ENCODE data around the gene SCAF1. TPM values are rescaled to one million over a fixed set of nuclear protein-coding genes. Genes with fewer than 3 reads are reported as not detected.

The SCAF1 gene
- polyA plus RNA-seq, 2 of the 4 experiments (the other 2 are of a cell fraction), result 4.0 to 47.9 TPM

DNA sequence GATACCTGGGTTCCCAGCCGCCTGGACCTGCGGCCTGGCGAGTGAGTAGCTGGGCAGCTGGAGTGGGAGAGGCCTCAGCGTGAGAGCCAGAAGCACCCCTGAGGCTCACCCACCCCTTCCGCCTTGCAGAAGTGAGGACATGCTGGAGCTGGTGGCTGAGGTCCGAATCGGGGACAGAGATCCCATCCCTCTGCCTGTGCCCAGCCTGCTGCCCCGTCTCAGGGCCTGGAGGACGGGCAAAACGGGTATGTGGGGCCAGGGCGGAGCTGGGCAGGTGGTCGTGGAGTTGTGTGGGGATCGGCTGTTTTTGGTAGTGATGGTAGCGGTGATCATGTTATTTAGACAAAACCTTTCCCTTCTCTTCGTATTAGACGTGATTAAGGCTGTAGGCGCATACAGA is 4.6 kb downstream of the SCAF1 start:
- Histone ChIP-seq H3K4me3 (no peak overlapping the region), H3K27ac (no peak overlapping the region), H3K4me1 (peaks cover 17% of the 10 kb centered on the region), H3K4me2 (no peak overlapping the region), H3K9me3 (no peaks in the 10 kb centered on the region)
- ATAC-seq (no peak), FAIRE-seq (no peak), DNase-seq (ENCODE audit: low read depth in 1 of 2, low spot score in 1 of 2) (no peak)
- 93% methylated on average over 16 of the region's 17 CpGs for WGBS (ENCODE audit: missing lambda C conversion rate)
- TF ChIP-seq RAD21 (conservative IDR thresholded peaks at IDR 0.05 in 1 of 2, IDR thresholded peaks at IDR 0.05 in 1 of 2) (no peak), TP53 (CRISPR knock-in tag; IDR thresholded peaks at IDR 0.05) (no peak), NFE2L2 (conservative IDR thresholded peaks at IDR 0.05; ENCODE audit: low read length) (no peak), SMC3 (IDR thresholded peaks at IDR 0.05) (no peak), JUNB (IDR thresholded peaks at IDR 0.05) (no peak)
- TF ChIP-seq, protein P1, sequence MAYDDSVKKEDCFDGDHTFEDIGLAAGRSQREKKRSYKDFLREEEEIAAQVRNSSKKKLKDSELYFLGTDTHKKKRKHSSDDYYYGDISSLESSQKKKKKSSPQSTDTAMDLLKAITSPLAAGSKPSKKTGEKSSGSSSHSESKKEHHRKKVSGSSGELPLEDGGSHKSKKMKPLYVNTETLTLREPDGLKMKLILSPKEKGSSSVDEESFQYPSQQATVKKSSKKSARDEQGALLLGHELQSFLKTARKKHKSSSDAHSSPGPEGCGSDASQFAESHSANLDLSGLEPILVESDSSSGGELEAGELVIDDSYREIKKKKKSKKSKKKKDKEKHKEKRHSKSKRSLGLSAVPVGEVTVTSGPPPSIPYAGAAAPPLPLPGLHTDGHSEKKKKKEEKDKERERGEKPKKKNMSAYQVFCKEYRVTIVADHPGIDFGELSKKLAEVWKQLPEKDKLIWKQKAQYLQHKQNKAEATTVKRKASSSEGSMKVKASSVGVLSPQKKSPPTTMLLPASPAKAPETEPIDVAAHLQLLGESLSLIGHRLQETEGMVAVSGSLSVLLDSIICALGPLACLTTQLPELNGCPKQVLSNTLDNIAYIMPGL (CRISPR knock-in tag; IDR thresholded peaks at IDR 0.05; ENCODE audit: borderline replicate concordance), result no peak
- TF ChIP-seq, protein P2, sequence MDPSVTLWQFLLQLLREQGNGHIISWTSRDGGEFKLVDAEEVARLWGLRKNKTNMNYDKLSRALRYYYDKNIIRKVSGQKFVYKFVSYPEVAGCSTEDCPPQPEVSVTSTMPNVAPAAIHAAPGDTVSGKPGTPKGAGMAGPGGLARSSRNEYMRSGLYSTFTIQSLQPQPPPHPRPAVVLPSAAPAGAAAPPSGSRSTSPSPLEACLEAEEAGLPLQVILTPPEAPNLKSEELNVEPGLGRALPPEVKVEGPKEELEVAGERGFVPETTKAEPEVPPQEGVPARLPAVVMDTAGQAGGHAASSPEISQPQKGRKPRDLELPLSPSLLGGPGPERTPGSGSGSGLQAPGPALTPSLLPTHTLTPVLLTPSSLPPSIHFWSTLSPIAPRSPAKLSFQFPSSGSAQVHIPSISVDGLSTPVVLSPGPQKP (IDR thresholded peaks at IDR 0.05; ENCODE audit: low read depth, low read length), result no peak
- TF ChIP-seq, protein P3, sequence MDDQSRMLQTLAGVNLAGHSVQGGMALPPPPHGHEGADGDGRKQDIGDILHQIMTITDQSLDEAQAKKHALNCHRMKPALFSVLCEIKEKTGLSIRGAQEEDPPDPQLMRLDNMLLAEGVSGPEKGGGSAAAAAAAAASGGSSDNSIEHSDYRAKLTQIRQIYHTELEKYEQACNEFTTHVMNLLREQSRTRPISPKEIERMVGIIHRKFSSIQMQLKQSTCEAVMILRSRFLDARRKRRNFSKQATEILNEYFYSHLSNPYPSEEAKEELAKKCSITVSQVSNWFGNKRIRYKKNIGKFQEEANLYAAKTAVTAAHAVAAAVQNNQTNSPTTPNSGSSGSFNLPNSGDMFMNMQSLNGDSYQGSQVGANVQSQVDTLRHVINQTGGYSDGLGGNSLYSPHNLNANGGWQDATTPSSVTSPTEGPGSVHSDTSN (IDR thresholded peaks at IDR 0.05), result no peak
- ChIA-PET POLR2A (no interaction called here), CTCF (interaction anchor here (0.7 to 12.4 kb wide), 7 partner anchors 13 to 80 kb away, joined by 3 to 134 read pairs (median 10); partner anchors contain the start of genes BCL2L12, IRF3 and PRMT1)

DNA sequence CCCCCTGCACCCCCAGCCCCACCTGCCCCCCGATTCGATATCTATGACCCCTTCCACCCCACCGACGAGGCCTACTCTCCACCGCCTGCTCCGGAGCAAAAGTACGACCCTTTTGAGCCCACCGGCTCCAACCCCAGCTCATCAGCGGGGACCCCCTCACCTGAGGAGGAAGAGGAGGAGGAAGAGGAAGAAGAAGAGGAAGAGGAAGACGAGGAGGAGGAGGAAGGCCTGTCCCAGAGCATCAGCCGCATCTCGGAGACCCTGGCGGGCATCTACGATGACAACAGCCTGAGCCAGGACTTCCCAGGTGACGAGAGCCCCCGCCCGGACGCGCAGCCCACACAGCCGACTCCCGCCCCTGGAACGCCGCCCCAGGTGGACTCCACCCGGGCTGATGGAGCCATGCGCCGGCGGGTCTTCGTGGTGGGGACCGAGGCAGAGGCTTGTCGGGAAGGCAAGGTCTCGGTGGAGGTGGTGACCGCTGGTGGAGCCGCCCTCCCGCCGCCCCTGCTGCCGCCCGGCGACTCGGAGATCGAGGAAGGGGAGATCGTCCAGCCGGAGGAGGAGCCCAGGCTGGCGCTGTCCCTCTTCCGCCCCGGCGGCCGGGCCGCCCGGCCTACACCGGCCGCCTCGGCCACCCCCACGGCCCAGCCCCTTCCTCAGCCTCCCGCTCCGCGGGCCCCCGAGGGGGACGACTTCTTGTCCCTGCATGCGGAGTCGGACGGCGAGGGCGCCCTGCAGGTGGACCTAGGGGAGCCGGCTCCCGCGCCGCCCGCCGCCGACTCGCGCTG is 9.2 kb downstream of the SCAF1 start:
- H3K27ac ChIP-seq, result no peak overlapping the region
- no peak overlapping the region for H3K4me2 ChIP-seq
- POLR2A ChIA-PET, result no interaction called here
- ATAC-seq, result no peak
- H3K4me3 ChIP-seq, result no peak overlapping the region
- TF ChIP-seq EP300 (IDR thresholded peaks at IDR 0.05), result no peak
- TF ChIP-seq MAZ (IDR thresholded peaks at IDR 0.05; ENCODE audit: borderline replicate concordance, low read depth, low read length), result no peak
- no peak for TF ChIP-seq FOSB (CRISPR knock-in tag; IDR thresholded peaks at IDR 0.05)
- no peaks in the 10 kb centered on the region for H3K9me3 ChIP-seq
- WGBS (ENCODE audit: missing lambda C conversion rate), result 97% methylated on average over 57 of the region's 72 CpGs
- no peaks in the 10 kb centered on the region for H3K4me1 ChIP-seq
- no peak for FAIRE-seq
- no peak for DNase-seq (ENCODE audit: low read depth in 1 of 2, low spot score in 1 of 2)
- CTCF ChIA-PET, result interaction anchor here (1.5 kb wide), 1 partner anchor 20 kb away, joined by 4 read pairs; no protein-coding TSS in a partner anchor

DNA sequence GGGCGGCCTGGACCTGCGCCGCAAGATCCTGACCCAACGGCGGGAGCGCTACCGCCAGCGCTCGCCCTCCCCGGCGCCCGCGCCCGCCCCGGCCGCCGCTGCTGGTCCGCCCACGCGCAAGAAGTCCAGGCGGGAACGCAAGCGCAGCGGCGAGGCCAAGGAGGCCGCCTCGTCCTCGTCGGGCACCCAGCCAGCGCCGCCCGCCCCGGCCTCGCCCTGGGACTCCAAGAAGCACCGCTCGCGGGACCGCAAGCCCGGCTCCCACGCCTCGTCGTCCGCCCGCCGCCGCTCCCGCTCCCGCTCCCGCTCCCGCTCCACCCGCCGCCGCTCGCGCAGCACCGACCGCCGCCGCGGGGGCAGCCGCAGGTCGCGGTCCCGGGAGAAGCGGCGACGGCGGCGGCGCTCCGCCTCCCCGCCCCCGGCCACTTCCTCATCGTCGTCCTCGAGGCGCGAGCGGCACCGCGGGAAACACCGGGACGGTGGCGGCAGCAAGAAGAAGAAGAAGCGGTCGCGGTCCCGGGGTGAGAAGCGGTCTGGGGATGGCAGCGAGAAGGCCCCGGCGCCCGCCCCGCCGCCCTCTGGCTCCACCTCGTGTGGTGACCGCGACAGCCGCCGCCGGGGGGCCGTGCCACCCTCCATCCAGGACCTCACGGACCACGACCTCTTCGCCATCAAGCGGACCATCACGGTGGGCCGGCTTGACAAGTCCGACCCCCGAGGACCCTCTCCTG is 10.0 kb downstream of the SCAF1 start:
- POLR2A ChIA-PET, result no interaction called here
- no peak for ATAC-seq
- no peaks in the 10 kb centered on the region for H3K4me1 ChIP-seq
- H3K4me3 ChIP-seq, result no peak overlapping the region
- H3K27ac ChIP-seq, result no peak overlapping the region
- CTCF ChIA-PET, result interaction anchor here (21.2 kb wide), 1 partner anchor 23 kb away, joined by 326 read pairs; the partner anchor contains the start of gene PRMT1
- FAIRE-seq, result no peak
- DNase-seq (ENCODE audit: low read depth in 1 of 2, low spot score in 1 of 2), result no peak
- no peak overlapping the region for H3K4me2 ChIP-seq
- 97% methylated on average over 109 of the region's 110 CpGs for WGBS (ENCODE audit: missing lambda C conversion rate)
- no peaks in the 10 kb centered on the region for H3K9me3 ChIP-seq
- no peak for TF ChIP-seq ZNF302 (CRISPR knock-in tag; IDR thresholded peaks at IDR 0.05)
- TF ChIP-seq, protein P4, sequence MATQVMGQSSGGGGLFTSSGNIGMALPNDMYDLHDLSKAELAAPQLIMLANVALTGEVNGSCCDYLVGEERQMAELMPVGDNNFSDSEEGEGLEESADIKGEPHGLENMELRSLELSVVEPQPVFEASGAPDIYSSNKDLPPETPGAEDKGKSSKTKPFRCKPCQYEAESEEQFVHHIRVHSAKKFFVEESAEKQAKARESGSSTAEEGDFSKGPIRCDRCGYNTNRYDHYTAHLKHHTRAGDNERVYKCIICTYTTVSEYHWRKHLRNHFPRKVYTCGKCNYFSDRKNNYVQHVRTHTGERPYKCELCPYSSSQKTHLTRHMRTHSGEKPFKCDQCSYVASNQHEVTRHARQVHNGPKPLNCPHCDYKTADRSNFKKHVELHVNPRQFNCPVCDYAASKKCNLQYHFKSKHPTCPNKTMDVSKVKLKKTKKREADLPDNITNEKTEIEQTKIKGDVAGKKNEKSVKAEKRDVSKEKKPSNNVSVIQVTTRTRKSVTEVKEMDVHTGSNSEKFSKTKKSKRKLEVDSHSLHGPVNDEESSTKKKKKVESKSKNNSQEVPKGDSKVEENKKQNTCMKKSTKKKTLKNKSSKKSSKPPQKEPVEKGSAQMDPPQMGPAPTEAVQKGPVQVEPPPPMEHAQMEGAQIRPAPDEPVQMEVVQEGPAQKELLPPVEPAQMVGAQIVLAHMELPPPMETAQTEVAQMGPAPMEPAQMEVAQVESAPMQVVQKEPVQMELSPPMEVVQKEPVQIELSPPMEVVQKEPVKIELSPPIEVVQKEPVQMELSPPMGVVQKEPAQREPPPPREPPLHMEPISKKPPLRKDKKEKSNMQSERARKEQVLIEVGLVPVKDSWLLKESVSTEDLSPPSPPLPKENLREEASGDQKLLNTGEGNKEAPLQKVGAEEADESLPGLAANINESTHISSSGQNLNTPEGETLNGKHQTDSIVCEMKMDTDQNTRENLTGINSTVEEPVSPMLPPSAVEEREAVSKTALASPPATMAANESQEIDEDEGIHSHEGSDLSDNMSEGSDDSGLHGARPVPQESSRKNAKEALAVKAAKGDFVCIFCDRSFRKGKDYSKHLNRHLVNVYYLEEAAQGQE (IDR thresholded peaks at IDR 0.05), result no peak
- no peak for TF ChIP-seq JUNB (IDR thresholded peaks at IDR 0.05)
- no peak for TF ChIP-seq POLR2A (IDR thresholded peaks at IDR 0.05; ENCODE audit: low read length)
- TF ChIP-seq, protein P3 (IDR thresholded peaks at IDR 0.05), result no peak
- no peak for TF ChIP-seq HOXB13 (CRISPR knock-in tag; IDR thresholded peaks at IDR 0.05; ENCODE audit: low read depth)
- TF ChIP-seq CEBPB (IDR thresholded peaks at IDR 0.05), result no peak
- no peak for TF ChIP-seq CHD4 (IDR thresholded peaks at IDR 0.05; ENCODE audit: borderline replicate concordance)
- no peak for TF ChIP-seq RARB (CRISPR knock-in tag; IDR thresholded peaks at IDR 0.05)
- TF ChIP-seq RAD21 (conservative IDR thresholded peaks at IDR 0.05 in 1 of 2, IDR thresholded peaks at IDR 0.05 in 1 of 2), result no peak
- TF ChIP-seq, protein P5, sequence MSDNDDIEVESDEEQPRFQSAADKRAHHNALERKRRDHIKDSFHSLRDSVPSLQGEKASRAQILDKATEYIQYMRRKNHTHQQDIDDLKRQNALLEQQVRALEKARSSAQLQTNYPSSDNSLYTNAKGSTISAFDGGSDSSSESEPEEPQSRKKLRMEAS (IDR thresholded peaks at IDR 0.05), result no peak
- TF ChIP-seq EHMT2 (IDR thresholded peaks at IDR 0.05; ENCODE audit: low read depth), result no peak
